HL-60 (cell line): ENCODE results near the gene CYTH1.

Experiments used
- DNase-seq, 2 experiments: peaks; one replicate each; pipeline ENCODE4 v3.0.0-alpha.2; 2010 to 2020; ENCODE audit warnings: low read depth in 1 of 2, low spot score in 1 of 2
- H3K27ac ChIP-seq: fragments of 250-450 bp; sonication (Bioruptor Pico); replicated peaks from 2 replicates; pipeline ENCODE4 v1.5.1; 2020; ENCODE audit warnings: mild to moderate bottlenecking, moderate library complexity
- H3K27me3 ChIP-seq: fragments of 250-450 bp; sonication (Bioruptor Pico); 2 replicates; pipeline ENCODE4 v1.5.1; 2021; ENCODE audit warnings: mild to moderate bottlenecking, moderate library complexity; ENCODE audit not compliant: insufficient read depth, poor library complexity, severe bottlenecking
- H3K4me3 ChIP-seq: replicated peaks from 2 replicates; pipeline ENCODE4 v1.5.1; 2011; ENCODE audit warnings: mild to moderate bottlenecking, control low read depth, low read length; ENCODE audit not compliant: insufficient read depth
- CTCF ChIP-seq: IDR thresholded peaks from one replicate; pipeline ENCODE4 v1.5.1; 2011; ENCODE audit warnings: low read length, control low read depth, inconsistent platforms; ENCODE audit not compliant: insufficient read depth
- GABPA ChIP-seq: IDR thresholded peaks from 2 replicates; pipeline ENCODE4 v1.6.1; 2012; ENCODE audit warnings: low read depth
- POLR2AphosphoS5 ChIP-seq: IDR thresholded peaks from 2 replicates; pipeline ENCODE4 v1.6.1; 2012; ENCODE audit warnings: low read depth
- REST ChIP-seq: IDR thresholded peaks from 2 replicates; pipeline ENCODE4 v1.6.1; 2012; ENCODE audit warnings: low read depth; ENCODE audit not compliant: insufficient replicate concordance
- SPI1 ChIP-seq: IDR thresholded peaks from 2 replicates; pipeline ENCODE4 v1.6.1; 2012; ENCODE audit warnings: low read depth, mild to moderate bottlenecking, borderline replicate concordance

Gene CYTH1

GRCh38 chr17:78787444-78787843 lies 5.4 kb upstream of the CYTH1 start:
- no peak for TF ChIP-seq GABPA
- no peak for TF ChIP-seq POLR2AphosphoS5
- no peak for TF ChIP-seq REST
- TF ChIP-seq CTCF = no peak
- TF ChIP-seq SPI1 = no peak
- DNase-seq = no peak
- Histone ChIP-seq H3K27ac (no peak overlapping the region), H3K4me3 (no peak overlapping the region), H3K27me3 (no peaks in the 10 kb centered on the region)

- Histone ChIP-seq H3K27ac (no peak overlapping the region), H3K4me3 (no peak overlapping the region), H3K27me3 (no peaks in the 10 kb centered on the region)
- no peak for DNase-seq
- no peak for TF ChIP-seq SPI1
- no peak for TF ChIP-seq POLR2AphosphoS5
- TF ChIP-seq CTCF = no peak
- no peak for TF ChIP-seq REST
- no peak for TF ChIP-seq GABPA
Measured at GRCh38 chr17:78785663-78786057, 3.6 kb upstream of the CYTH1 start.

- no peak overlapping the region for H3K27ac ChIP-seq
- no peaks in the 10 kb centered on the region for H3K27me3 ChIP-seq
- H3K4me3 ChIP-seq = no peak overlapping the region
- DNase-seq = no peak
- no peak for TF ChIP-seq SPI1
- TF ChIP-seq POLR2AphosphoS5 = no peak
- no peak for TF ChIP-seq CTCF
- TF ChIP-seq GABPA = no peak
- TF ChIP-seq REST = no peak
Measured at GRCh38 chr17:78785011-78785662, 3.1 kb upstream of the CYTH1 start.
